Peyer's patch (tissue), 4 donors: ENCODE measurements around the gene SNRNP70. TPM values are rescaled to one million over a fixed set of nuclear protein-coding genes. Genes with fewer than 3 reads are reported as not detected.

Experiments used
- DNase-seq, 3 donors: peaks; one replicate each; pipeline ENCODE4 v3.0.0-alpha.2; 2017 to 2019
- H3K27ac ChIP-seq, 4 donors: fragments of 200-600 bp; sonication (generic); one replicate each; pipeline ENCODE4 v1.5.1; 2016 to 2019
- H3K27me3 ChIP-seq, 2 donors: fragments of 200-600 bp; sonication (generic); one replicate each; pipeline ENCODE4 v1.5.1; 2019
- H3K36me3 ChIP-seq, 3 donors: fragments of 200-600 bp; sonication (generic); one replicate each; pipeline ENCODE4 v1.5.1; 2016 to 2019
- H3K4me1 ChIP-seq, 4 donors: fragments of 200-600 bp; sonication (generic); one replicate each; pipeline ENCODE4 v1.5.1; 2016 to 2019
- H3K4me3 ChIP-seq, 4 donors: fragments of 200-600 bp; sonication (generic); 1 replicate in 3 of 4; 2 replicates in 1 of 4; pipeline ENCODE4 v1.5.1; 2016 to 2019; ENCODE audit warnings: mild to moderate bottlenecking in 1 of 4
- H3K9me3 ChIP-seq, 4 donors: fragments of 200-600 bp; sonication (generic); one replicate each; pipeline ENCODE4 v1.5.1; 2016 to 2019; ENCODE audit warnings: mild to moderate bottlenecking in 1 of 4
- POLR2A ChIP-seq, 2 donors: fragments of 450-650 bp; IDR thresholded peaks; one replicate each; pipeline ENCODE4 v1.5.1; 2017; ENCODE audit warnings: antibody characterized with exemption in 2 of 2, mild to moderate bottlenecking in 2 of 2, moderate library complexity in 2 of 2
- total RNA-seq, 4 donors: library from RNA; depleted of rRNA; stranded (reverse); fragments of >200 nt; gene quantifications; one replicate each; pipeline ENCODE4 v1.1.0, GENCODE V29; 2016
- TF ChIP-seq, protein P1 (sequence below), 6 experiments: fragments of 450-650 bp in 4 of 6; fragments of 200-600 bp in 2 of 6; sonication (generic) in 1 of 6; IDR thresholded peaks; one replicate each; pipeline ENCODE4 v1.5.1; 2017 to 2019; ENCODE audit warnings: antibody characterized with exemption in 6 of 6, mild to moderate bottlenecking in 3 of 6, moderate library complexity in 1 of 6

SNRNP70 gene
- total RNA-seq, 4 donors from 2014 or later, result 240 to 520 (median 395) TPM

DNA sequence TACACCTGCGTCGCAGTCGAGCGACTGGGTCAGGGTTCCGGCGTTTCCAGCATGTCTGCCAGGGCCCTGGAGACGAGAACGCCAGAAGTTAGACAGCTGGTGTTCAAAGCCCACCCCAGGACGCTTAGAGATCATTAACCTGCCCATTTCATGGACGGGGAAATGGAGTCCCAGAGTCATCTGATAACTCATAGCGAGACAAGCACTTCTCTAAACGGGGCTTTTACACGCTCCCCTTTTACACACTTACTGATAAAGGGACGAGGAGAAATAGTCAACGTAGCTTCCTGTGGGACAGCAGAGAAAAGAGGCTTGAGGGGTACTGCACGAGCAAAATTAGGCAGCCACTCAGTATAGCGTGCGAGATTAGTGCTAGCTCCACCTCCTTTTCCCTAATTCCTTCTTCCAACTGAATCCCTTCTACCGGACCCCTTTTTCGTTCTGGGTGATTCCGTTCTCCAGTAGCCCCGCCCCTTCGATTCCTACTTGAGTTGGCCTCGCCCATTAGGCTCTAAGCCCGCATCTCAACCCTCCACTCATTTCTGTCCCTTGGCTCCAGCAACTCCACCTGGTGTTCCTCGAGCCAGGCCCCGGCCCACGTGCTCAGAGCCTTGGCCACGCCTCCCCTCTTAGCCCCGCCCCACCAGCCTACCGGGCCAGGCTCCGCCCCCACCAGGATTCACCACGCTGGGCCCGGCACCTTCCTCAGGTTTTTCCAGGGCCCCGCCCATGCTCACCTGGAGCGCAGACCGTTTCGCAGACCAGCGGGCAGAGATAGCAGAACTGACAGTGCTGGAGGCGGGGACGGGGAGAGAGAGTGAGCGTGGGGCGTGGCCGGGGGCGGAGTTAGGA lies 66.2 kb downstream of the SNRNP70 start:
- no peaks in the 10 kb centered on the region for H3K36me3 ChIP-seq
- peak; percentile 22 to 99 (median 96) for DNase-seq
- H3K9me3 ChIP-seq, result peaks cover 0 to 12% (median 0%) of the 10 kb centered on the region in 4 donors
- peak overlapping the region in 3 of 4 donors; percentile 46 to 73 (median 63) for H3K4me3 ChIP-seq
- H3K27ac ChIP-seq, result peak overlapping the region in 3 of 4 donors; percentile 83 to 97 (median 87)
- TF ChIP-seq, protein P1, sequence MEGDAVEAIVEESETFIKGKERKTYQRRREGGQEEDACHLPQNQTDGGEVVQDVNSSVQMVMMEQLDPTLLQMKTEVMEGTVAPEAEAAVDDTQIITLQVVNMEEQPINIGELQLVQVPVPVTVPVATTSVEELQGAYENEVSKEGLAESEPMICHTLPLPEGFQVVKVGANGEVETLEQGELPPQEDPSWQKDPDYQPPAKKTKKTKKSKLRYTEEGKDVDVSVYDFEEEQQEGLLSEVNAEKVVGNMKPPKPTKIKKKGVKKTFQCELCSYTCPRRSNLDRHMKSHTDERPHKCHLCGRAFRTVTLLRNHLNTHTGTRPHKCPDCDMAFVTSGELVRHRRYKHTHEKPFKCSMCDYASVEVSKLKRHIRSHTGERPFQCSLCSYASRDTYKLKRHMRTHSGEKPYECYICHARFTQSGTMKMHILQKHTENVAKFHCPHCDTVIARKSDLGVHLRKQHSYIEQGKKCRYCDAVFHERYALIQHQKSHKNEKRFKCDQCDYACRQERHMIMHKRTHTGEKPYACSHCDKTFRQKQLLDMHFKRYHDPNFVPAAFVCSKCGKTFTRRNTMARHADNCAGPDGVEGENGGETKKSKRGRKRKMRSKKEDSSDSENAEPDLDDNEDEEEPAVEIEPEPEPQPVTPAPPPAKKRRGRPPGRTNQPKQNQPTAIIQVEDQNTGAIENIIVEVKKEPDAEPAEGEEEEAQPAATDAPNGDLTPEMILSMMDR (IDR thresholded peaks at IDR 0.05), result no peak
- TF ChIP-seq POLR2A (IDR thresholded peaks at IDR 0.05), result peak in 1 of 2 donors; percentile 58
- H3K4me1 ChIP-seq, result peaks cover 4 to 30% (median 20%) of the 10 kb centered on the region in 4 donors
- no peaks in the 10 kb centered on the region for H3K27me3 ChIP-seq

DNA sequence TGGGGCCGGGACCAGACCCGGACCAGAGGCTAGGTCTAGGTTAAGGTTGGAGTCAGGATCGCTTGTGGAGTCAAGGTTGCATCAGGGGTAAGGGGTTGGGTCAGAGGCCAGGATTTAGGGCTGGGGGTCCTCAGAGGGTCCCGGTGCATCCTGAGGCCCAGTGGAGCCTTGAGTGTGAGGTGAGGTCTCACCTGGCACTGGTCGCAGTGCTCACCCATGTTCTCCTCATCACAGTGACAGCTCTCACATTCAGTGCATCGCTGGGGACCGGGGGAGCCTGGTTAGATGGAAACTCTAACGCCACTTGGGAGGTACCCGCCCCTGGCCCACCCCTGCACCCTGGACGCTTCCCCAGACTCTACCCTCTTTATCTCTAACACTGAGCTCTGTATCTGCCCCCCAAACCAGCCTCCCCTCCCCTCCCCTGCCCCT lies 66.9 kb downstream of the SNRNP70 start:
- Histone ChIP-seq H3K27me3 (no peaks in the 10 kb centered on the region), H3K4me3 (no peak overlapping the region), H3K4me1 (peaks cover 4 to 30% (median 20%) of the 10 kb centered on the region in 4 donors), H3K36me3 (no peaks in the 10 kb centered on the region), H3K9me3 (peaks cover 0 to 12% (median 0%) of the 10 kb centered on the region in 4 donors), H3K27ac (peak overlapping the region in 2 of 4 donors; percentile 40 to 97)
- TF ChIP-seq, protein P1 (IDR thresholded peaks at IDR 0.05), result no peak
- no peak for TF ChIP-seq POLR2A (IDR thresholded peaks at IDR 0.05)
- no peak for DNase-seq

DNA sequence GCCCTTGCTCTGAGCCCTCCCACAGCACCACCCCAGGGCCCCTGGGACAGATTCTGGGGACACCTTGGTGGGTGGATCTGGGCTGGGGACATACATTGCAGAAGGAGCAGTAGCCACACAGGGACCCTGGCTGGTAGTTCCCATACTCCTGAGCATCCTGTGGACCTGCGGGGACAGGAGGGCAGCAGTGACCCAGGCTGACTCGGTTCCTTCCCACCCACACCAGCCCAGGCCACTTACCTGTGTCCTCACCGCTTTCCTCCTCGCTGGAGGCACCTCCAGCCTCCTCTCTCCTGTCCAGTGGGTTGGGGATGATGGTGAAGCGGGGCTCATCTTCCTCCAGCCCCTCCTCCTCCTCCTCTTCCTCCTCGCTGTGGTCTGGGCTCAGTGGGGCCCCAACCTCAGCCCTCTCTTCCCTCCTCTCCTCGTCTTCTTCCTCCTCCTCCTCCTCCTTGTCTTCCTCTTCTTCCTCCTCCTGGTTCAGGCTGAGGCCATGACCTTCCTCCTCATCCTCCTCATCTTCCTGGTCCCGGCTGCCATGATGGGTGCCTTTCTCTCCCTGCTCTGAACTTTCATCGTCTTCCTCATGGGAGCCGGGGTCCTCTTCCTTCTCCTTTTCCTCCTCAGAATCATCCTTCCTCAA lies 68.0 kb downstream of the SNRNP70 start:
- H3K36me3 ChIP-seq, result no peaks in the 10 kb centered on the region
- H3K4me1 ChIP-seq, result peaks cover 4 to 27% (median 20%) of the 10 kb centered on the region in 4 donors

DNA sequence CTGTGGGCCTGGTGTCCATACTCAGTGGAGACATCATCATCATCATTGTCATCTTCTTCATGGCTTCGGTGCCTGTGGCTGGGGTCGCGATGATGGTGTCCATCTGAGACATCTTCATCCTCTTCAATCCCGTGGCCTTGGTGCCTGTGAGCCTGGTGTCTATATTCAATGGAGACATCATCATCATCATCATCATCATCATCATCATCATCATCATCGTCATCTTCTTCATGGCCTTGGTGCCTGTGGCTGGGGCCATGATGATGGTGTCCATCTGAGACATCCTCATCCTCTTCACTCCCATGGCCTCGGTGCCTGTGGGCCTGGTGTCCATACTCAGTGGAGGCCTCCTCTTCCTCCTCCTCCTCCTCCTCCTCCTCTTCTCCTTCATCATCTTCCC lies 69.0 kb downstream of the SNRNP70 start:
- H3K27ac ChIP-seq, result no peak overlapping the region

More for the DNA sequence above, 68.0 kb downstream of the SNRNP70 start:
- Histone ChIP-seq H3K4me3 (no peak overlapping the region), H3K27ac (no peak overlapping the region), H3K9me3 (peaks cover 0 to 12% (median 0%) of the 10 kb centered on the region in 4 donors), H3K27me3 (no peaks in the 10 kb centered on the region)
- no peak for DNase-seq
- TF ChIP-seq, protein P1 (IDR thresholded peaks at IDR 0.05), result no peak
- no peak for TF ChIP-seq POLR2A (IDR thresholded peaks at IDR 0.05)

More for the DNA sequence above, 69.0 kb downstream of the SNRNP70 start:
- Histone ChIP-seq H3K4me1 (peaks cover 4 to 20% (median 14%) of the 10 kb centered on the region in 4 donors), H3K27me3 (no peaks in the 10 kb centered on the region), H3K9me3 (peaks cover 0 to 8% (median 0%) of the 10 kb centered on the region in 4 donors), H3K4me3 (no peak overlapping the region), H3K36me3 (no peaks in the 10 kb centered on the region)
- TF ChIP-seq, protein P1 (IDR thresholded peaks at IDR 0.05), result no peak
- no peak for TF ChIP-seq POLR2A (IDR thresholded peaks at IDR 0.05)
- DNase-seq, result no peak
